Adrenal gland (tissue), 5 donors: ENCODE data around the gene RFX8.

Source experiments
- CTCF ChIP-seq, 6 experiments: fragments of 450-650 bp in 4 of 6; fragments of 200-600 bp in 2 of 6; sonication (generic) in 1 of 6; IDR thresholded peaks; 1 replicate in 5 of 6; 2 replicates in 1 of 6; pipeline versions ENCODE4 v1.5.1 to v1.8.0; 2016 to 2021; ENCODE audit warnings: antibody characterized with exemption in 6 of 6, mild to moderate bottlenecking in 2 of 6, moderate library complexity in 1 of 6
- POLR2A ChIP-seq, 2 donors: fragments of 450-650 bp; IDR thresholded peaks; one replicate each; pipeline ENCODE4 v1.6.1; 2017; ENCODE audit warnings: antibody characterized with exemption in 2 of 2, mild to moderate bottlenecking in 2 of 2, moderate library complexity in 1 of 2
- donor health status: DM: no; HTN: no; CAD: no.

DNA sequence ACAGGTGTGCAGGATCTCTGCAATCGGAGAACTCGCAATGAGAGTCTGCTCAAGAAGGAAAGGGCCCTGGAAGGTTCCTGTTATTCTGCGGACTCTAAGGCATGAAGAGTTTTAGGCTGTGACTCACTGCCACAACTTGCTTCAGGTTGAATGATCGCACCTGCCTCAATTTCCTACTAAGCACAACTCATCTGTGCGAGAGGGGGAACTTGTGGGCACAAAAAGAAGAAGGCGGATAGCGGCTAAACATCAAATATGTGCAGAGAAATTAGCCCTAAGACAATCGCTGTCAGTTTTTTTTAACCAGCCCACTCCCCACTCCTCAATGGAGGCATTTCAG is 73.6 kb downstream of the RFX8 start:
- no peak for TF ChIP-seq CTCF (IDR thresholded peaks at IDR 0.05)
- TF ChIP-seq POLR2A (IDR thresholded peaks at IDR 0.05), result no peak
